OCI-LY3 (cell line): Measurements from ENCODE around the gene USP35.

Experiments used
- CTCF ChIP-seq: fragments of 200-600, 300-600 bp; sonication (generic); IDR thresholded peaks from 2 replicates; pipeline ENCODE4 v1.5.1; 2014; ENCODE audit warnings: antibody characterized with exemption, low read length, low read depth
- EZH2phosphoT487 ChIP-seq: fragments of 200-600 bp; shearing (Covaris generic); IDR thresholded peaks from 2 replicates; pipeline ENCODE4 v1.6.1; 2018; ENCODE audit warnings: antibody characterized with exemption, mixed run types, low read depth

GRCh38 chr11:78180751-78181150 is 8.0 kb upstream of the USP35 start:
- no peak for TF ChIP-seq CTCF
- no peak for TF ChIP-seq EZH2phosphoT487
